Measurements from ENCODE around the gene KPNA1. TPM values are rescaled to one million over a fixed set of nuclear protein-coding genes. Genes with fewer than 3 reads are reported as not detected.
"Not testable (repeated sequence)": the region's sequence is repeated elsewhere in the genome, so short reads cannot be mapped to it uniquely, and the experiment has no call there.

KPNA1 gene
- total and polyA plus RNA-seq, 7 experiments from 2014 or later = 39.8 to 70.2 (median 53.1) TPM

DNA sequence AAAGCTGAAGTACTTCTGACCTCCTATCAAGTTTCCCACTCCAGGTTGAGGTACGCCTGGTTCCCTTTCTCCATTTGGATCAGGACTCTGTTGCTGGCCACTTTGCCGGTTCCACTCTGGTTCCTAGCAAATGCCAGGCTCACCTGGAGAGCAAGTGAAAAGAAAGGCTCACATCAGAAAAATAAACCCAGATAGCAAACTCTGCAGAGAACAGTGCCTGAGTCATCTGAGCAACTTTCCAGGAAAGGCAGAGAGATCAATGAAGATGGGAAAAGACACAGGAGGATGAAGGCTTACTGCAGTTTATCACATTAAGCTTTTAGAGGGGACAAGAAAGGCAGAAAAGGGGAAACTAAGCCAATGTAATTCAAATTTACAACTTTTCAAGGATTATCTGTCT, 57.0 kb downstream of the KPNA1 start:
- Histone ChIP-seq H3K27ac (ENCODE audit: low read depth, low read length) (no peak overlapping the region), H3K4me3 (ENCODE audit: low read length) (no peak overlapping the region), H3K4me1 (ENCODE audit: control insufficient read depth in 2 of 2, insufficient read depth in 2 of 2, low read length in 2 of 2) (no peaks in the 10 kb centered on the region), H3K36me3 (ENCODE audit: control insufficient read depth in 2 of 3, insufficient read depth in 3 of 3, low read length in 3 of 3) (peaks cover 4 to 68% (median 5%) of the 10 kb centered on the region in 3 experiments), H3K27me3 (ENCODE audit: control insufficient read depth in 2 of 2, insufficient read depth in 2 of 2, low read length in 2 of 2) (no peaks in the 10 kb centered on the region), H3K9me3 (ENCODE audit: control insufficient read depth in 2 of 3, low read length in 3 of 3) (no peaks in the 10 kb centered on the region)
- intact Hi-C loops (cut with micrococcal nuclease) = loop anchor here in 1 of 2 donors (2.0 kb wide), 1 partner anchor 15 kb away; no protein-coding TSS in a partner anchor
- DNase-seq (no peak), ATAC-seq (no peak)
- H3K27me3 Mint-ChIP-seq = no peaks in the 10 kb centered on the region
- no peak overlapping the region for H3K4me3 Mint-ChIP-seq
- POLR2A ChIA-PET = interaction anchor here (0.6 to 0.8 kb wide), 4 partner anchors 21 to 111 kb away, joined by 3 to 4 read pairs (median 3); no protein-coding TSS in a partner anchor
- H3K27ac Mint-ChIP-seq = peak overlapping the region in 2 of 9 donors; percentile 4 to 59
- no peaks in the 10 kb centered on the region for H3K9me3 Mint-ChIP-seq
- H3K4me1 Mint-ChIP-seq = peaks cover 0 to 9% (median 0%) of the 10 kb centered on the region in 7 donors
- peaks cover 8 to 38% (median 15%) of the 10 kb centered on the region in 5 donors for H3K36me3 Mint-ChIP-seq
- CTCF ChIA-PET = interaction anchor here (1.2 kb wide), 1 partner anchor 12 kb away, joined by 5 read pairs; no protein-coding TSS in a partner anchor

DNA sequence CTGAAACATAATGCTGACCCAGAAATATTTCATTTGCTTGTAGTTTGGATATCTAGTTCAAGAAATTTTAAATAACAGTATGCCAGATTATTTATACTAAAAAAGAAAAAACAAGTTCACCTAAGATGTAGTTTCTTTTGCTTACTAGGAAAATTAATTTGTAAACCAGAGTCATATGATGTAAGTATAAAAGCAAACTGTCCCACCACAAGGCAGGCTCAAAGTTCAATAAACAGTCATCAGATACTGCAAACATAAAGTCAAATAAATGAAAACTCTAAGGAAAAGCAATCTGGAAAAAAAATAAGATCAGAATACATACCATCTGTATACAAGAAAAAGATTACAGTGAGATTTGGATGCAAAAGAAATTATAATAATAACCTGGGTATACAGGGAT, 58.7 kb downstream of the KPNA1 start:
- peaks cover 5 to 49% (median 13%) of the 10 kb centered on the region in 5 donors for H3K36me3 Mint-ChIP-seq
- no peak for DNase-seq
- ChIA-PET CTCF (no interaction called here), POLR2A (no interaction called here)
- no peaks in the 10 kb centered on the region for H3K9me3 Mint-ChIP-seq
- peaks cover 0 to 9% (median 0%) of the 10 kb centered on the region in 7 donors for H3K4me1 Mint-ChIP-seq
- no peaks in the 10 kb centered on the region for H3K27me3 ChIP-seq (ENCODE audit: control insufficient read depth in 2 of 2, insufficient read depth in 2 of 2, low read length in 2 of 2)
- no peak for ATAC-seq
- no peak overlapping the region for H3K4me3 ChIP-seq (ENCODE audit: low read length)
- H3K36me3 ChIP-seq (ENCODE audit: control insufficient read depth in 2 of 3, insufficient read depth in 3 of 3, low read length in 3 of 3) = peaks cover 5 to 67% (median 13%) of the 10 kb centered on the region in 3 experiments
- H3K27ac ChIP-seq (ENCODE audit: low read depth, low read length) = no peak overlapping the region
- H3K9me3 ChIP-seq (ENCODE audit: control insufficient read depth in 2 of 3, low read length in 3 of 3) = no peaks in the 10 kb centered on the region
- no peaks in the 10 kb centered on the region for H3K27me3 Mint-ChIP-seq
- intact Hi-C loops (cut with micrococcal nuclease) = no loop called here
- no peaks in the 10 kb centered on the region for H3K4me1 ChIP-seq (ENCODE audit: control insufficient read depth in 2 of 2, insufficient read depth in 2 of 2, low read length in 2 of 2)
- no peak overlapping the region for H3K4me3 Mint-ChIP-seq
- peak overlapping the region in 2 of 9 donors; percentile 19 to 54 for H3K27ac Mint-ChIP-seq

DNA sequence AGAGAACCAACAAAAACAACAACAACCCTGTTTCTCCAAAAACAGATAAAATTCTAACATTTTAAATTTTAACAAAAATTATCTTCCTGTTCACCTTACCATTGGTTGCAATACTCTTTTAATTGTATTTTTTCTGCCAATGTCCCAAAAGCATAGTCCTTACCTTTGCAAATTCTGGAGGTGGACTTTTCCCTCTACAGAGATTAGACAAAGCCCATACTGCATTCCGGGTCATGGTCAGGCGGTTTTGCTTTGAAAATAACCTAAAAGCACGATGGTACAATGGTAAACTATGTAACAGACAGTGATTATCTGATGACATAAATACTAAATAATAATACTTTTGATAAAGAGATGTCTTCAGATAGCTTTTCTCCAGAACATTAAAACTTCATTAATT, 63.4 kb downstream of the KPNA1 start:
- Mint-ChIP-seq H3K4me1 (peaks cover 0 to 10% (median 6%) of the 10 kb centered on the region in 7 donors), H3K9me3 (peaks cover 0 to 7% (median 0%) of the 10 kb centered on the region in 11 donors), H3K4me3 (no peak overlapping the region), H3K36me3 (peaks cover 20 to 66% (median 47%) of the 10 kb centered on the region in 5 donors), H3K27me3 (no peaks in the 10 kb centered on the region), H3K27ac (no peak overlapping the region)
- Histone ChIP-seq H3K4me1 (ENCODE audit: control insufficient read depth in 2 of 2, insufficient read depth in 2 of 2, low read length in 2 of 2) (no peaks in the 10 kb centered on the region), H3K9me3 (ENCODE audit: control insufficient read depth in 2 of 3, low read length in 3 of 3) (no peaks in the 10 kb centered on the region), H3K36me3 (ENCODE audit: control insufficient read depth in 2 of 3, insufficient read depth in 3 of 3, low read length in 3 of 3) (peaks cover 0 to 54% (median 19%) of the 10 kb centered on the region in 3 experiments), H3K27me3 (ENCODE audit: control insufficient read depth in 2 of 2, insufficient read depth in 2 of 2, low read length in 2 of 2) (no peaks in the 10 kb centered on the region), H3K27ac (ENCODE audit: low read depth, low read length) (no peak overlapping the region), H3K4me3 (ENCODE audit: low read length) (no peak overlapping the region)
- CTCF ChIA-PET = interaction anchor here (0.6 kb wide), 1 partner anchor 13 kb away, joined by 3 read pairs; no protein-coding TSS in a partner anchor
- ATAC-seq = no peak
- intact Hi-C loops (cut with micrococcal nuclease) = no loop called here
- DNase-seq = no peak
- POLR2A ChIA-PET = no interaction called here

DNA sequence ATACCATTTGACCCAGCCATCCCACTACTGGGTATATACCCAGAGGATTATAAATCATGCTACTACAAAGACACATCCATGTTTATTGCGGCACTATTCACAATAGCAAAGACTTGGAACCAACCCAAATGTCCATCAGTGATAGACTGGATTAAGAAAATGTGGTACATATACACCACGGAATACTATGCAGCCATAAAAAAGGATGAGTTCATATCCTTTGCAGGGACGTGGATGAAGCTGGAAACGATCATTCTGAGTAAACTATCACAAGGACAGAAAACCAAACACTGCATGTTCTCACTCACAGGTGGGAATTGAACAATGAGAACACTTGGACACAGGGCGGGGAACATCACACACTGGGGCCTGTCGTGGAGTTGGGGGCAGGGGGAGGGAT, 66.5 kb downstream of the KPNA1 start:
- H3K4me3 Mint-ChIP-seq; H3K27me3 ChIP-seq (ENCODE audit: control insufficient read depth in 2 of 2, insufficient read depth in 2 of 2, low read length in 2 of 2); DNase-seq; CTCF ChIA-PET; POLR2A ChIA-PET; ATAC-seq; intact Hi-C loops (cut with micrococcal nuclease); H3K4me3 ChIP-seq (ENCODE audit: low read length); H3K4me1 ChIP-seq (ENCODE audit: control insufficient read depth in 2 of 2, insufficient read depth in 2 of 2, low read length in 2 of 2); H3K27me3 Mint-ChIP-seq; H3K9me3 ChIP-seq (ENCODE audit: control insufficient read depth in 2 of 3, low read length in 3 of 3); H3K27ac ChIP-seq (ENCODE audit: low read depth, low read length): not testable (repeated sequence)
- Mint-ChIP-seq H3K9me3 (peaks cover 0 to 18% (median 7%) of the 10 kb centered on the region in 11 donors), H3K27ac (peak overlapping the region in 2 of 9 donors; percentile 2 to 31), H3K36me3 (peaks cover 35 to 84% (median 71%) of the 10 kb centered on the region in 5 donors), H3K4me1 (peaks cover 0 to 15% (median 8%) of the 10 kb centered on the region in 7 donors)
- H3K36me3 ChIP-seq (ENCODE audit: control insufficient read depth in 2 of 3, insufficient read depth in 3 of 3, low read length in 3 of 3) = peaks cover 7 to 50% (median 19%) of the 10 kb centered on the region in 3 experiments

DNA sequence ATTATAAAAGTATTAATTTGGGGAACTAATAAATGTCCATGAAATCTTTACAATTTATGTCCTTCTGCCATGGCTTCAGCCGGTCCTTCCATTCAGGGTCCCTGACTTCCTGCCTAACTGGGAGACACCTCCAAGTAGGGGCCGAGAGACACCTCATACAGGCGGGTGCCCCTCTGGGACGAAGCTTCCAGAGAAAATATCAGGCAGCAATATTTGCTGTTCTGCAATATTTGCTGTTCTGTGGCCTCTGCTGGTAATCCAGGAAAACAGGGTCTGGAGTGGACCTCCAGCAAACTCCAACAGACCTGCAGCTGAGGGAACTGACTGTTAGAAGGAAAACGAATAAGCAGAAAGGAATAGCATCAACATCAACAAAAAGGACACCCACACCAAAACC, 70.2 kb downstream of the KPNA1 start:
- H3K4me1 ChIP-seq (ENCODE audit: control insufficient read depth in 2 of 2, insufficient read depth in 2 of 2, low read length in 2 of 2); ATAC-seq; H3K9me3 ChIP-seq (ENCODE audit: control insufficient read depth in 2 of 3, low read length in 3 of 3); intact Hi-C loops (cut with micrococcal nuclease); H3K27me3 ChIP-seq (ENCODE audit: control insufficient read depth in 2 of 2, insufficient read depth in 2 of 2, low read length in 2 of 2); H3K4me3 Mint-ChIP-seq; H3K27ac ChIP-seq (ENCODE audit: low read depth, low read length); DNase-seq; H3K27ac Mint-ChIP-seq; H3K27me3 Mint-ChIP-seq; CTCF ChIA-PET; H3K4me3 ChIP-seq (ENCODE audit: low read length): not testable (repeated sequence)
- H3K36me3 ChIP-seq (ENCODE audit: control insufficient read depth in 2 of 3, insufficient read depth in 3 of 3, low read length in 3 of 3) = peaks cover 11 to 61% (median 16%) of the 10 kb centered on the region in 3 experiments
- POLR2A ChIA-PET = interaction anchor here (1.0 kb wide), 1 partner anchor 70 kb away, joined by 3 read pairs; the partner anchor contains the start of gene KPNA1
- H3K36me3 Mint-ChIP-seq = peaks cover 39 to 97% (median 92%) of the 10 kb centered on the region in 5 donors
- peaks cover 0 to 18% (median 7%) of the 10 kb centered on the region in 11 donors for H3K9me3 Mint-ChIP-seq
- peaks cover 0 to 15% (median 6%) of the 10 kb centered on the region in 7 donors for H3K4me1 Mint-ChIP-seq

DNA sequence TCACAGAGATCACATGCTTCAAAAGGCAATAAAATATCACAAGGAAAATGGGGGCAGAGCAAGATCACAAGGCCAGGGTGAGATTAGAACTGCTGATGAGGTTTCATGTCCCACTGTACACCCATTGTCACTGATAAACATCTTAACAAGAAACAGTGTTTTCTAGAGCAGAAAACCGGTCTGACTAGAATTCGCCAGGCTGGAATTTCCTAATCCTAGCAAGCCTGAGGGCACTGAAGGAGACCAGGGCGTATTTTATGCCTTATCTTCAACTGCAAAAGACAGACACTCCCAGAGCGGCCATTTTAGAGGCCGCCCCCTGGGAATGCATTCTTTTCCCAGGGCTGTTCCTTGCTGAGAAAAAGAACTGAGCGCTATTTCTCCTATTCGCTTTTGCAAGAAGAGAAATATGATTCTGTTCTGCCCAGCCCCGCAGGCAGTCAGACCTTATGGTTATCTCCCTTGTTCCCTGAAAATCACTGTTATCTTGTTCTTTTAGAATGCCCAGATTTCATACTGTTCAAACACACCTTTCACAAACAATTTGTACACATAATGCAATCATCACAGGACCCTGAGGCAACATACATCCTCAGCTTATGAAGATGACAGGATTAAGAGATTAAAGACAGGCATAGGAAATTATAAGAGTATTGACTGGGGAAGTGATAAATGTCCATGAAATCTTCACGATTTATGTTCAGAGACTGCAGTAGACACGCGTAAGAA, 70.8 kb downstream of the KPNA1 start:
- H3K4me3 ChIP-seq (ENCODE audit: low read length); H3K4me1 ChIP-seq (ENCODE audit: control insufficient read depth in 2 of 2, insufficient read depth in 2 of 2, low read length in 2 of 2); H3K27me3 Mint-ChIP-seq; H3K27me3 ChIP-seq (ENCODE audit: control insufficient read depth in 2 of 2, insufficient read depth in 2 of 2, low read length in 2 of 2); CTCF ChIA-PET; H3K4me3 Mint-ChIP-seq; ATAC-seq; H3K9me3 ChIP-seq (ENCODE audit: control insufficient read depth in 2 of 3, low read length in 3 of 3); H3K27ac ChIP-seq (ENCODE audit: low read depth, low read length); DNase-seq; POLR2A ChIA-PET; intact Hi-C loops (cut with micrococcal nuclease): not testable (repeated sequence)
- H3K36me3 ChIP-seq (ENCODE audit: control insufficient read depth in 2 of 3, insufficient read depth in 3 of 3, low read length in 3 of 3) = peaks cover 11 to 60% (median 13%) of the 10 kb centered on the region in 3 experiments
- H3K9me3 Mint-ChIP-seq = peaks cover 0 to 15% (median 7%) of the 10 kb centered on the region in 11 donors
- peak overlapping the region in 1 of 9 donors; percentile 25 for H3K27ac Mint-ChIP-seq
- peaks cover 35 to 94% (median 87%) of the 10 kb centered on the region in 5 donors for H3K36me3 Mint-ChIP-seq
- H3K4me1 Mint-ChIP-seq = peaks cover 0 to 15% (median 6%) of the 10 kb centered on the region in 7 donors
